ENCODE measurements around the gene CES2.

The CES2 gene

DNA sequence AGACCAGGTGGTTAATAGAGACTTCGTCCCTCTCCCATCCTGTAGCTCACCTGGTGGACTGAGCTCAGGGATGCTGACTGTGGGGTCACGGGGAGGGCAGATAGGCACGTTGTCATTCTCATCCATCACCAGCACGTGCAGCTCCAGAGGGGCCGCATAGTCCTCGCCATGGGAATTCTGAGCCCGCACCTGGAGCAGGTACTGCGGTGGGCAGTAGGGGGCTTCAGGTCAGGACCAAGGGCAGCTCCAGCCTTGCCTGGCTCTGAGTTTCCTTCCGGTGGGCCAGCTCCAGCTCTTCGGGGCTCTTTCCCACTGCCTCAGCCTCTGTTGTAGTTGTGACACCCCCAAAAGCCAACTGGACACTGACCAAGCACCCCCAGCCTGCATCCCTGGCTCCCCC is 22.2 kb upstream of the CES2 start:
- H3K4me3 ChIP-seq = no peak overlapping the region
- DNase-seq (ENCODE audit: low spot score) = no peak
- TF ChIP-seq, protein P1, sequence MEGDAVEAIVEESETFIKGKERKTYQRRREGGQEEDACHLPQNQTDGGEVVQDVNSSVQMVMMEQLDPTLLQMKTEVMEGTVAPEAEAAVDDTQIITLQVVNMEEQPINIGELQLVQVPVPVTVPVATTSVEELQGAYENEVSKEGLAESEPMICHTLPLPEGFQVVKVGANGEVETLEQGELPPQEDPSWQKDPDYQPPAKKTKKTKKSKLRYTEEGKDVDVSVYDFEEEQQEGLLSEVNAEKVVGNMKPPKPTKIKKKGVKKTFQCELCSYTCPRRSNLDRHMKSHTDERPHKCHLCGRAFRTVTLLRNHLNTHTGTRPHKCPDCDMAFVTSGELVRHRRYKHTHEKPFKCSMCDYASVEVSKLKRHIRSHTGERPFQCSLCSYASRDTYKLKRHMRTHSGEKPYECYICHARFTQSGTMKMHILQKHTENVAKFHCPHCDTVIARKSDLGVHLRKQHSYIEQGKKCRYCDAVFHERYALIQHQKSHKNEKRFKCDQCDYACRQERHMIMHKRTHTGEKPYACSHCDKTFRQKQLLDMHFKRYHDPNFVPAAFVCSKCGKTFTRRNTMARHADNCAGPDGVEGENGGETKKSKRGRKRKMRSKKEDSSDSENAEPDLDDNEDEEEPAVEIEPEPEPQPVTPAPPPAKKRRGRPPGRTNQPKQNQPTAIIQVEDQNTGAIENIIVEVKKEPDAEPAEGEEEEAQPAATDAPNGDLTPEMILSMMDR (IDR thresholded peaks at IDR 0.05) = no peak
- no peak overlapping the region for H3K27ac ChIP-seq

DNA sequence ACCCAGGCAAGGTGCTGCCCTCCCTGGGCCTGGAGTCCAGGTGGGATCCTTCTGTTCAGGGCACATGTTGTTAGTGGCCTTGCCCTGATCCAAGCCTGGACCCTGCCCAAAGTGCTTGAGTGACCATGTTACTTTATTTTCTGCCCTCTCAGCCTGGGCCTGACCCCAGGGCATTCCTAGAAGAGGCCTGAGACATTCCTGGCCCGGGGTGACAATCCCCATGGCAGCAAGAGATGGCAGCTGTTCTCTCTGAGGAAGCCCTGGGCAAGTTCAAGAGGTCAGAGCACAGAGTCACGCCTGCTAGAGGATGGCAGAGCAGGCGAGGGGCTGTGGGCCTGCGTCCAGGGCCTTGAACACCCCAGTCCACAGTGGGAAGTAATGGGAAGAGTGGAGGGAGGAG is 21.6 kb upstream of the CES2 start:
- no peak for DNase-seq (ENCODE audit: low spot score)
- no peak overlapping the region for H3K4me3 ChIP-seq
- no peak overlapping the region for H3K27ac ChIP-seq
- TF ChIP-seq, protein P1 (IDR thresholded peaks at IDR 0.05) = no peak

DNA sequence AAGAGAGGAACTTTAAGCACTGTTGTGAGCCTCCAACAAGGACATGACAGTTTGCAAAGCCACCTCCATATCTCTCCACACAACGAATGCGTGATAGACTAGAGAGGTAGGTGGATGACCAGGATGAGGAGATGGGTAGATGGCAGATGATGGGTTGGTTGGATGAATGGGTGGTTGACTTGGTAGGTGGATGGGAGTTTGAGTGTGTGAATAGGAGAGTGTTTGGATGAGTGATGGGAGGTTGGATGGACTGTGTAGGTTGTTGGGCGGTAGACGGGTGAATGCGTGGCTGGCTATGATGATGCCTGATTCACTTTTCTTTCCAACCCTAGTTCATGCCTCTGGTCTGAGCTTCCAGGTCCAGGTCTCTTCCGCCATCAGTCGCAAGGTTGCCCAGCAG is 20.8 kb upstream of the CES2 start:
- H3K4me3 ChIP-seq = no peak overlapping the region
- TF ChIP-seq, protein P1 (IDR thresholded peaks at IDR 0.05) = no peak
- no peak for DNase-seq (ENCODE audit: low spot score)

DNA sequence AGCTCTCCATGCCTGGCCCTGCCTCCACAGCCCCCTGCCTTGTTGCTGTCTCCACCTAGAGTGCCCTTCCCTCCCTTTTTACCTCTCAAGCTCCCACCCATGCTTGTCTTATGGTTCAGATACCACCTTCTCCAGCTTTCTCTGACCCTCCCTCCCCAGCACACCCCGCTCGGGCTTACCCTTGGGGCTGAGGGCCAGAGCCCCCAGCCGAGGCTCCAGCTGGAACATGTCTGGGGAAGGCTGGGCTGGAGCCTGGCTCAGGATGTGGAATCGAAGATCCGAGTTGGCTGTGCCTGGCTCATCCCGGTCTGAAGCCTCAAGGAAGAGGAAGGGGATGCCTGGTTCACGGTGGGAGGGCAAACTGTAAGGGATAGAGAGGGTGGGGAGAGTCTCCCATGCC is 20.3 kb upstream of the CES2 start:
- H3K27ac ChIP-seq = no peak overlapping the region
- no peak for DNase-seq (ENCODE audit: low spot score)
- no peak overlapping the region for H3K4me3 ChIP-seq
- TF ChIP-seq, protein P1 (IDR thresholded peaks at IDR 0.05) = no peak

More for the DNA sequence above, 20.8 kb upstream of the CES2 start:
- no peak overlapping the region for H3K27ac ChIP-seq

DNA sequence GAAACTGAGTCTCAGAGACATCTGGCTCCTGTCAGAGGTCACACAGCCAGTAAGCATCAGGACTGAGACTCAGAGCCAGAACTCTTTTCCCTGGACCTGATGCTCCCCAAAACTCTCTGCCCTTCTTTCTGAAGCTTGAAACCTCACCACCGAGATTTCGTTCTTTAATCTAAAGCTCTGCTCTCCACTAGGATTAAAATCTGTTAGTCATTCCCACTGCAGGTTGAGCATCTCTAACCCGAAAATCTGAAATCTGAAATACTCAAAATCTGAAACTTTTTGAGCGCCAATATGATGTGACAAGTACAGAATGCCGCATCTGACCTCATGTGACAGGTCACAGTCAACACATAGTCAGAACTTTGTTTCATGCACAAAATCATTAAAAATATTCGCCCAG is 18.8 kb upstream of the CES2 start:
- no peak overlapping the region for H3K27ac ChIP-seq
- DNase-seq (ENCODE audit: low spot score) = no peak
- TF ChIP-seq, protein P1 (IDR thresholded peaks at IDR 0.05) = no peak
- H3K4me3 ChIP-seq = no peak overlapping the region

DNA sequence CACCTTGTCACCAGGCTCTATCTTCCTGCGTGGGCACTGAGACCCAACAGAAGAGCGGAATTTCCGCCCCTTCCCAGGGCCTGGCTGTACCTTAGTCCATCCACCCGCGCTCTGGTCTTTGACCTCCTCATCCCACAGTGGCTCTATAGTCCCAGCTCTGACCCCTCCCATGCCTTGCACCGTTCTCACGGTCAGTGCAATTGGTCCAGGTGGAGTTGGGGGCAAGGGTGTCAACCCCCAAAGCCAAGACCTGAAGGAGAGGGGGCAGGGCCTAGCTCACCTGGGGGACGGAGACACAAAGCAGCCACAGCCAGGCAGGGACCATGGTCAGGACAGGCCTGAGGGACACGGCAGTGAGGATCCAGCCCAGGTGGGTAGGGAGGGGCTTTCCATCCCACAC is 17.6 kb upstream of the CES2 start:
- TF ChIP-seq, protein P1 (IDR thresholded peaks at IDR 0.05) = no peak
- H3K4me3 ChIP-seq = no peak overlapping the region
- H3K27ac ChIP-seq = no peak overlapping the region
- no peak for DNase-seq (ENCODE audit: low spot score)

DNA sequence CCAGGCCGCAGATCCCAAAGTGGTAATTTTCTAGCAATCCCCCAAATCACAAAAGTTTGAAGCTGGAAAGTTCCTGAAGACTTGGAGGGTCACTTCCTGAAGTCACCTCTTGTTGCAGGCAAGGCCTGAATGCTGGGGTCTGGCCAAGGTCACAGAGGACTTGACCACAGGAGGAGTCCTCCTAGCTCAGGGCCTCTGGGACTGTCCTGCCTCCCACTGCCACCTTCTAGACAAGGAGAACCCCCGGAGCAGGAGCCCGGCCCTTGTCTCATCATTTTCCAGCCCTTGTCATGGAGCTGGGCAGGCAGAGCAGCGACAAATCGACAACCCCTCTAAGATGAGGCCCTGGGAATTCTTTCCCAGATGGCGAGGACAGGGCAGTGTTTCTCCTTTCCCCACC is 17.0 kb upstream of the CES2 start:
- H3K27ac ChIP-seq = no peak overlapping the region
- no peak for DNase-seq (ENCODE audit: low spot score)
- TF ChIP-seq, protein P1 (IDR thresholded peaks at IDR 0.05) = no peak
- H3K4me3 ChIP-seq = no peak overlapping the region
